ENCODE results near the gene PDE6A. TPM values are rescaled to one million over a fixed set of nuclear protein-coding genes. Genes with fewer than 3 reads are reported as not detected.

Gene PDE6A
- total RNA-seq, 1 donor from 2014 or later, result 0.14 TPM

DNA sequence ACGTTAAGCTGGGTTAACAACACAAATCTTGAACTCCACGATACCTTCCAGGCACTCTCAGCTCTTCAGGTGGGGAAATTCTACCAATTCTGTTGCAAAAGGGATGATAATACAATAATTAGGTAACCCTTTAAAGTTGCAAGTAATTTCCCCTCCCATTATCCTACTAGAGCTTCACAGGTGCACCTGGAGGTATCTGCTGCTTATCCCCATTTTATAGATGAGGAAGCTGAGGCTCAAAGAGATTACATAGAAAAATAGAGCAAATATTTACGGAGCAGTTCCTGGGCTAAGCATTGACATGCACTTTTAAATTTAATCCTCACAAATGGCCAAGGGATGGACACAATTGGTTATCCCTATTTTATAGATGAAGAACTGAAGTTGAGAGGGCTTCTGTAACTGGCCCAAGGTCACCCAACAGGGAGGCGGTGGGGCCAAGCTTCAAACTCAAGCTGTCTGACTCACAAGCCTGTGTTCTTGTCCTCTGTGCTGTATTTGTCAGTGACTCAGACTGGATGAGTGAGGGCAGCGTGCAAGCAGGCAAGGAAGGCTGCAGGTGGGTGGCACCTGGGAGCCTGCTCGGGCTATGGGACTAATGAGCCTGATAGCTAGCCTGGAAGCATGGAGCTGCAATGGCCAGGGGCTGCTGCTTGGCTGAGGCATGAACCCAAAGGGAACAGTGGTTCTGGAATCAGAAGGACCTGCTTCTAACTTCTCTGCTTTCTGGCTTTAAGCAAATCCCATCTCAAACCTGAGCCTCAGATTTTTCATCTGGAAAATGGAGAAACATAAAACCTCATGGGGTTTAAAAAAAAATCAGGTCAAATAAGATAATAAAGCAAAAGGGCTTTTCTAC is 105.5 kb downstream of the PDE6A start:
- Histone ChIP-seq H3K9ac (ENCODE audit: low read length) (no peak overlapping the region), H3K27me3 (ENCODE audit: insufficient read depth, low read length) (no peaks in the 10 kb centered on the region), H3K36me3 (ENCODE audit: insufficient read depth, low read length) (no peaks in the 10 kb centered on the region), H3K79me2 (ENCODE audit: insufficient read depth, low read length) (no peaks in the 10 kb centered on the region), H2AFZ (ENCODE audit: low read depth, low read length) (no peak overlapping the region), H3K4me2 (ENCODE audit: low read length) (peak overlapping the region; percentile 4), H3K9me3 (ENCODE audit: insufficient read depth, low read depth, low read length) (no peaks in the 10 kb centered on the region), H3K4me1 (ENCODE audit: insufficient read depth, low read length) (peaks cover 9% of the 10 kb centered on the region), H4K20me1 (ENCODE audit: insufficient read depth, low read length) (no peaks in the 10 kb centered on the region), H3K27ac (ENCODE audit: low read depth, low read length) (no peak overlapping the region), H3K4me3 (ENCODE audit: insufficient read depth, low read depth, low read length) (no peak overlapping the region)
- DNase-seq (ENCODE audit: low read depth) (peak; percentile 60), FAIRE-seq (no peak)
- TF ChIP-seq, protein P1, sequence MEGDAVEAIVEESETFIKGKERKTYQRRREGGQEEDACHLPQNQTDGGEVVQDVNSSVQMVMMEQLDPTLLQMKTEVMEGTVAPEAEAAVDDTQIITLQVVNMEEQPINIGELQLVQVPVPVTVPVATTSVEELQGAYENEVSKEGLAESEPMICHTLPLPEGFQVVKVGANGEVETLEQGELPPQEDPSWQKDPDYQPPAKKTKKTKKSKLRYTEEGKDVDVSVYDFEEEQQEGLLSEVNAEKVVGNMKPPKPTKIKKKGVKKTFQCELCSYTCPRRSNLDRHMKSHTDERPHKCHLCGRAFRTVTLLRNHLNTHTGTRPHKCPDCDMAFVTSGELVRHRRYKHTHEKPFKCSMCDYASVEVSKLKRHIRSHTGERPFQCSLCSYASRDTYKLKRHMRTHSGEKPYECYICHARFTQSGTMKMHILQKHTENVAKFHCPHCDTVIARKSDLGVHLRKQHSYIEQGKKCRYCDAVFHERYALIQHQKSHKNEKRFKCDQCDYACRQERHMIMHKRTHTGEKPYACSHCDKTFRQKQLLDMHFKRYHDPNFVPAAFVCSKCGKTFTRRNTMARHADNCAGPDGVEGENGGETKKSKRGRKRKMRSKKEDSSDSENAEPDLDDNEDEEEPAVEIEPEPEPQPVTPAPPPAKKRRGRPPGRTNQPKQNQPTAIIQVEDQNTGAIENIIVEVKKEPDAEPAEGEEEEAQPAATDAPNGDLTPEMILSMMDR (IDR thresholded peaks at IDR 0.05; ENCODE audit: insufficient read depth, low read depth, low read length), result no peak
- no peak for TF ChIP-seq EZH2 (IDR thresholded peaks at IDR 0.05; ENCODE audit: insufficient read depth, low read length)
- H3K4me1 Mint-ChIP-seq (ENCODE audit: low read depth, unreplicated experiment), result peaks cover 11% of the 10 kb centered on the region
- H3K4me3 Mint-ChIP-seq (ENCODE audit: unreplicated experiment), result no peak overlapping the region
- no peak overlapping the region for H3K27ac Mint-ChIP-seq (ENCODE audit: unreplicated experiment)
- H3K9me3 Mint-ChIP-seq (ENCODE audit: unreplicated experiment), result no peaks in the 10 kb centered on the region
- peaks cover 15% of the 10 kb centered on the region for H3K36me3 Mint-ChIP-seq (ENCODE audit: low read depth, unreplicated experiment)
- peaks cover 2% of the 10 kb centered on the region for H3K27me3 Mint-ChIP-seq (ENCODE audit: low read depth, unreplicated experiment)

DNA sequence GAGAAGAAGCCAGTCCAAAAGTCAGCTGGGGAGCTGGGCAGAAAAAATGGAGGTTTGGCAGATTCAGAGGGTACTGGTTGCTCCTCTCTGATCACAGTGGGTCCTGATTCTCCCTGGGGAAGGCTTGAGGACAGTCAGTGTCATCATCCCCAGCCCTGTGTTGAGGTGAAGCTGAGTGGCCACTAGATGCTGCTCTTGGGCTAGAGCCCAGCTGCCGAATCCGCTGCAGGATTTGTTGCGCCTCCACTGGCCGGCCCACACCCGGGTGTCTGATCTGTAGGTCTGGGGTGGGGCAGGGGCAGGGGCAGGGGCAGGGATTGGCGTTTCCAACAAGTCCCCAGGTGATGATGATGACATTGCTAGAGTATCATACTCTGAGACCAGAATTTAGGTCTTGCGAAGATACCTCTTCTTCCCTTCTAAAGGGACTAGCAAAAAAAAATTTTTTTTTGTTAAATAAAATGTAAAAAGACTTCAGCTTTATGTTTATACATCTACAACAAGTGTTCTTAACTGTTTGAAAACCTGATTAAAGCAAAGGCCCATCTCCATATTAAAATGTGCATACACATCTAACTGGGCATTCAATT is 106.8 kb downstream of the PDE6A start:
- Histone ChIP-seq H4K20me1 (ENCODE audit: insufficient read depth, low read length) (no peaks in the 10 kb centered on the region), H3K79me2 (ENCODE audit: insufficient read depth, low read length) (no peaks in the 10 kb centered on the region), H2AFZ (ENCODE audit: low read depth, low read length) (no peak overlapping the region), H3K27ac (ENCODE audit: low read depth, low read length) (no peak overlapping the region), H3K9ac (ENCODE audit: low read length) (no peak overlapping the region), H3K4me3 (ENCODE audit: insufficient read depth, low read depth, low read length) (no peak overlapping the region), H3K27me3 (ENCODE audit: insufficient read depth, low read length) (no peaks in the 10 kb centered on the region), H3K4me2 (ENCODE audit: low read length) (no peak overlapping the region), H3K4me1 (ENCODE audit: insufficient read depth, low read length) (peaks cover 9% of the 10 kb centered on the region), H3K9me3 (ENCODE audit: insufficient read depth, low read depth, low read length) (no peaks in the 10 kb centered on the region), H3K36me3 (ENCODE audit: insufficient read depth, low read length) (no peaks in the 10 kb centered on the region)
- no peak for FAIRE-seq
- TF ChIP-seq EZH2 (IDR thresholded peaks at IDR 0.05; ENCODE audit: insufficient read depth, low read length), result no peak
- TF ChIP-seq, protein P1 (IDR thresholded peaks at IDR 0.05; ENCODE audit: insufficient read depth, low read depth, low read length), result peak; percentile 81
- DNase-seq (ENCODE audit: low read depth), result peak; percentile 46
- Mint-ChIP-seq H3K36me3 (ENCODE audit: low read depth, unreplicated experiment) (peaks cover 15% of the 10 kb centered on the region), H3K9me3 (ENCODE audit: unreplicated experiment) (no peaks in the 10 kb centered on the region), H3K4me1 (ENCODE audit: low read depth, unreplicated experiment) (peaks cover 11% of the 10 kb centered on the region), H3K27ac (ENCODE audit: unreplicated experiment) (peak overlapping the region; percentile 34), H3K4me3 (ENCODE audit: unreplicated experiment) (no peak overlapping the region), H3K27me3 (ENCODE audit: low read depth, unreplicated experiment) (peaks cover 2% of the 10 kb centered on the region)
